22Rv1 (cell line): ENCODE measurements around the gene GGTLC2.

ENCODE experiments used
- H3K27ac ChIP-seq: fragments of 450-650 bp; 2 replicates; pipeline ENCODE4 v1.5.1; 2017
- CTCF ChIP-seq: fragments of 450-650 bp; IDR thresholded peaks from 2 replicates; pipeline ENCODE4 v1.5.1; 2017; ENCODE audit warnings: mild to moderate bottlenecking
- ZFX ChIP-seq: fragments of 450-650 bp; IDR thresholded peaks from 2 replicates; pipeline ENCODE4 v1.6.1; 2017; ENCODE audit warnings: antibody characterized with exemption, borderline replicate concordance

The GGTLC2 gene

GRCh38 chr22:22655452-22656290 is 11.3 kb downstream of the GGTLC2 start:
- TF ChIP-seq CTCF = no peak
- TF ChIP-seq ZFX = no peak
- H3K27ac ChIP-seq = no peak overlapping the region

GRCh38 chr22:22657712-22658111 is 13.3 kb downstream of the GGTLC2 start:
- no peak for TF ChIP-seq ZFX
- TF ChIP-seq CTCF = no peak
- H3K27ac ChIP-seq = no peak overlapping the region

- no peak overlapping the region for H3K27ac ChIP-seq
These were observed 16.9 kb downstream of the GGTLC2 start for GRCh38 chr22:22661275-22661674.

GRCh38 chr22:22662095-22662494 is 17.7 kb downstream of the GGTLC2 start:
- no peak for TF ChIP-seq ZFX
- no peak for TF ChIP-seq CTCF
- H3K27ac ChIP-seq = no peak overlapping the region

More at GRCh38 chr22:22661275-22661674, 16.9 kb downstream of the GGTLC2 start:
- no peak for TF ChIP-seq ZFX
- TF ChIP-seq CTCF = no peak

- no peak for TF ChIP-seq ZFX
- no peak for TF ChIP-seq CTCF
- no peak overlapping the region for H3K27ac ChIP-seq
These were observed 19.7 kb downstream of the GGTLC2 start for GRCh38 chr22:22663861-22664800.

- TF ChIP-seq CTCF = peak; percentile 85
- no peak for TF ChIP-seq ZFX
- no peak overlapping the region for H3K27ac ChIP-seq
These were observed 22.1 kb downstream of the GGTLC2 start for GRCh38 chr22:22666307-22667091.
